Activated T-cell treated with anti-CD3 and anti-CD28 coated beads, Interleukin-2, amount 50 U/mL, for 1 hour (primary cell): ENCODE measurements around the gene USP36.

ENCODE experiments used
- DNase-seq: peaks from one replicate; pipeline ENCODE4 v3.0.0-alpha.2; 2020

Gene USP36

GRCh38 chr17:78836420-78837021 is 4.1 kb downstream of the USP36 start:
- no peak for DNase-seq

GRCh38 chr17:78834571-78834970 is 6.0 kb downstream of the USP36 start:
- no peak for DNase-seq

- no peak for DNase-seq
Observed at GRCh38 chr17:78832541-78832810, 8.1 kb downstream of the USP36 start.

- DNase-seq, result no peak
Observed at GRCh38 chr17:78831688-78832540, 8.7 kb downstream of the USP36 start.

GRCh38 chr17:78829477-78829876 is 11.1 kb downstream of the USP36 start:
- no peak for DNase-seq

GRCh38 chr17:78828470-78829185 is 12.0 kb downstream of the USP36 start:
- no peak for DNase-seq

- DNase-seq, result no peak
Observed at GRCh38 chr17:78826836-78827509, 13.6 kb downstream of the USP36 start.

GRCh38 chr17:78826421-78826820 is 14.2 kb downstream of the USP36 start:
- no peak for DNase-seq

GRCh38 chr17:78825696-78826095 is 14.9 kb downstream of the USP36 start:
- no peak for DNase-seq

GRCh38 chr17:78824240-78824639 is 16.4 kb downstream of the USP36 start:
- no peak for DNase-seq

GRCh38 chr17:78823282-78824046 is 17.1 kb downstream of the USP36 start:
- no peak for DNase-seq

- no peak for DNase-seq
Observed at GRCh38 chr17:78822552-78822951, 18.1 kb downstream of the USP36 start.

- DNase-seq, result no peak
Observed at GRCh38 chr17:78821961-78822360, 18.7 kb downstream of the USP36 start.

- DNase-seq, result no peak
Observed at GRCh38 chr17:78820841-78821240, 19.8 kb downstream of the USP36 start.

GRCh38 chr17:78819806-78820792 is 20.5 kb downstream of the USP36 start:
- no peak for DNase-seq

GRCh38 chr17:78819402-78819801 is 21.2 kb downstream of the USP36 start:
- no peak for DNase-seq

- DNase-seq, result peak; percentile 55
Observed at GRCh38 chr17:78818932-78819331, 21.7 kb downstream of the USP36 start.

GRCh38 chr17:78818152-78818846 is 22.3 kb downstream of the USP36 start:
- no peak for DNase-seq

- peak; percentile 57 for DNase-seq
Observed at GRCh38 chr17:78817123-78817522, 23.5 kb downstream of the USP36 start.

GRCh38 chr17:78815696-78816095 is 24.9 kb downstream of the USP36 start:
- no peak for DNase-seq

GRCh38 chr17:78812855-78813254 is 27.8 kb downstream of the USP36 start:
- DNase-seq, result no peak
